Stomach (tissue), 9 donors: Measurements from ENCODE around the gene OGFOD1. TPM values are rescaled to one million over a fixed set of nuclear protein-coding genes. Genes with fewer than 3 reads are reported as not detected.

Experiments used
- DNase-seq, 2 donors: peaks; one replicate each; pipeline versions ENCODE4 v3.0.0 to v3.0.0-alpha.2; 2013 to 2019
- H3K27ac ChIP-seq, 5 donors: fragments of 200-600 bp in 4 of 5; sonication (generic) in 4 of 5; one replicate each; pipeline ENCODE4 v1.5.1; 2013 to 2019; ENCODE audit warnings: mild to moderate bottlenecking in 1 of 5, moderate library complexity in 1 of 5
- H3K27me3 ChIP-seq, 3 donors: fragments of 200-600 bp; sonication (generic); one replicate each; pipeline ENCODE4 v1.5.1; 2017 to 2019; ENCODE audit warnings: mixed run types in 1 of 3
- H3K36me3 ChIP-seq, 4 donors: fragments of 200-600 bp; sonication (generic); 1 replicate in 3 of 4; 2 replicates in 1 of 4; pipeline ENCODE4 v1.5.1; 2016 to 2019
- H3K4me1 ChIP-seq, 4 donors: fragments of 200-600 bp; sonication (generic); one replicate each; pipeline ENCODE4 v1.5.1; 2016 to 2019
- H3K4me3 ChIP-seq, 4 donors: fragments of 200-600 bp; sonication (generic) in 3 of 4; one replicate each; pipeline ENCODE4 v1.5.1; 2016 to 2019; ENCODE audit warnings: mild to moderate bottlenecking in 1 of 4
- H3K9me3 ChIP-seq, 4 donors: fragments of 200-600 bp; sonication (generic); one replicate each; pipeline ENCODE4 v1.5.1; 2016 to 2019
- EP300 ChIP-seq: sonication (generic); formaldehyde crosslinking; IDR thresholded peaks from one replicate; pipeline ENCODE4 v1.6.1; 2017; ENCODE audit warnings: antibody characterized with exemption
- POLR2A ChIP-seq, 4 donors: fragments of 450-650 bp; IDR thresholded peaks; one replicate each; pipeline ENCODE4 v1.6.1; 2016; ENCODE audit warnings: antibody characterized with exemption in 4 of 4, control low read depth in 2 of 4, mild to moderate bottlenecking in 1 of 4, moderate library complexity in 1 of 4
- POLR2AphosphoS5 ChIP-seq, 3 donors: sonication (generic); formaldehyde crosslinking; IDR thresholded peaks; one replicate each; pipeline ENCODE4 v1.6.1; 2016; ENCODE audit warnings: antibody characterized with exemption in 3 of 3
- WGBS, 5 donors: extraction: QIAGEN DNeasy Blood & Tissue Kit in 3 of 5; methylation state at CpG; one replicate each; pipeline versions ENCODE4 v1.1.5 to v1.1.7; 2013 to 2018; 5-methylcytosine and 5-hydroxymethylcytosine counted together
- intact Hi-C: fragments of 100-400 bp; cut with DNase I; formaldehyde crosslinking; loops from one replicate; pipeline ENCODE4 v1.15.1; 2023; ENCODE audit warnings: low total_unique reads
- polyA plus RNA-seq, 3 donors: library from polyadenylated mRNA; stranded (reverse); fragments of 200-250 nt; gene quantifications; one replicate each; pipeline ENCODE4 v1.2.3, GENCODE V29; 2013
- total RNA-seq, 5 donors: library from RNA; depleted of rRNA; stranded (reverse); fragments of >200 nt; gene quantifications; one replicate each; pipeline versions ENCODE4 v1.1.0 to v1.2.3, GENCODE V29; 2014 to 2016
- TF ChIP-seq, protein P1 (sequence below), 7 experiments: fragments of 450-650 bp in 4 of 7; fragments of 200-600 bp in 3 of 7; sonication (generic) in 3 of 7; IDR thresholded peaks; one replicate each; pipeline ENCODE4 v1.5.1; 2016 to 2019; ENCODE audit warnings: antibody characterized with exemption in 7 of 7, control low read depth in 2 of 7, mild to moderate bottlenecking in 1 of 7
- donor health status: healthy with polysubstance abuse.
- donor health status: Bipolar disorder and iron deficiency.
- donor health status: healthy.

OGFOD1 gene
- total and polyA plus RNA-seq, 8 donors = 8.4 to 167 (median 25.6) TPM

DNA sequence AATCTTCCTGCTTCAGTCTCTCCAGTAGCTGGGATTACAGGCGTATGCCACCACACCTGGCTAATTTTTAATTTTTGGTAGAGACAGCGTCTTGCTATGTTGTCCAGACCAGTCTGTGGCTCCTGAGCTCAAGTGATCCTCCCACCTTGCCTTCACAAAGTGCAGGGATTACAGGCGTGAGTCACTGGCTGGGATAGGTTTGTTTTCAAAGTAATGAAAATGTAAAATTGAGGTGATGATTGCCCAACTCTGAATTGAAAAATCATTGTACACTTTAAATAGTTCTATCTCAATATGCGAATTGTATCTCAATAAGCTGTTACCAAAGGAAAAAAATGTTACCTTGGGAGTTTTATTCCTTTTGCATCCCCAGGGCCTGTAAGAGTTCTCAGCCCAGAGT lies 24.8 kb upstream of the OGFOD1 start:
- no peaks in the 10 kb centered on the region for H3K27me3 ChIP-seq
- peaks cover 18 to 39% (median 33%) of the 10 kb centered on the region in 4 donors for H3K4me1 ChIP-seq
- TF ChIP-seq POLR2A (IDR thresholded peaks at IDR 0.05) (no peak), POLR2AphosphoS5 (IDR thresholded peaks at IDR 0.05) (no peak), EP300 (no peak)
- TF ChIP-seq, protein P1, sequence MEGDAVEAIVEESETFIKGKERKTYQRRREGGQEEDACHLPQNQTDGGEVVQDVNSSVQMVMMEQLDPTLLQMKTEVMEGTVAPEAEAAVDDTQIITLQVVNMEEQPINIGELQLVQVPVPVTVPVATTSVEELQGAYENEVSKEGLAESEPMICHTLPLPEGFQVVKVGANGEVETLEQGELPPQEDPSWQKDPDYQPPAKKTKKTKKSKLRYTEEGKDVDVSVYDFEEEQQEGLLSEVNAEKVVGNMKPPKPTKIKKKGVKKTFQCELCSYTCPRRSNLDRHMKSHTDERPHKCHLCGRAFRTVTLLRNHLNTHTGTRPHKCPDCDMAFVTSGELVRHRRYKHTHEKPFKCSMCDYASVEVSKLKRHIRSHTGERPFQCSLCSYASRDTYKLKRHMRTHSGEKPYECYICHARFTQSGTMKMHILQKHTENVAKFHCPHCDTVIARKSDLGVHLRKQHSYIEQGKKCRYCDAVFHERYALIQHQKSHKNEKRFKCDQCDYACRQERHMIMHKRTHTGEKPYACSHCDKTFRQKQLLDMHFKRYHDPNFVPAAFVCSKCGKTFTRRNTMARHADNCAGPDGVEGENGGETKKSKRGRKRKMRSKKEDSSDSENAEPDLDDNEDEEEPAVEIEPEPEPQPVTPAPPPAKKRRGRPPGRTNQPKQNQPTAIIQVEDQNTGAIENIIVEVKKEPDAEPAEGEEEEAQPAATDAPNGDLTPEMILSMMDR (IDR thresholded peaks at IDR 0.05) = no peak
- intact Hi-C loops = no loop called here
- H3K36me3 ChIP-seq = peaks cover 0 to 18% (median 8%) of the 10 kb centered on the region in 4 donors
- 72 to 85% (median 75%) methylated on average over 4 of the region's 4 CpGs for whole genome bisulfite sequencing, 5 donors
- H3K27ac ChIP-seq = peak overlapping the region in 4 of 5 donors; percentile 17 to 92 (median 85)
- H3K9me3 ChIP-seq = no peaks in the 10 kb centered on the region
- H3K4me3 ChIP-seq = no peak overlapping the region
- peak in 1 of 2 donors; percentile 25 for DNase-seq

DNA sequence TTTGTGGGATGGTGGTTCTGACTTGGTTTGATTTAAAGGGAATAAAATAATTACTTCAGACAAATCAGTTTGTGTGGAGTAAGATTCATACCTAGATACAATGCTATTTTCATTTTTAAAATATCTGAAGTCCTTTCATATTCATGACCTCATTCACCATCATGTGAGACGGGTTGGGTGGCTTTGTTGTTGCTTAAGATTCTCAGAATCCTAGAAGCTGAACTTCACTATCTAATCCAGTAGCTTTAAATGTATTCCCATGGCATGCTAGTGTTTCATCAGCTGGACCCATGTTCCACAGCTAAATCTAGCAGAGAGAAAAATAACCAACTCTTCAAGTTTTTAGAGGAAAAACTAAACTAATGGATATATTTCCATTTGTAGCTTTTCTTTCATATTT lies 23.3 kb upstream of the OGFOD1 start:
- 83 to 92% (median 90%) methylated on average over 1 of the region's 1 CpG for WGBS, 5 donors
- Histone ChIP-seq H3K27me3 (no peaks in the 10 kb centered on the region), H3K36me3 (peaks cover under 1 to 31% (median 22%) of the 10 kb centered on the region in 4 donors), H3K27ac (no peak overlapping the region), H3K4me3 (no peak overlapping the region), H3K4me1 (peaks cover 7 to 24% (median 21%) of the 10 kb centered on the region in 4 donors), H3K9me3 (no peaks in the 10 kb centered on the region)
- DNase-seq = no peak
- intact Hi-C loops = no loop called here
- TF ChIP-seq, protein P1 (IDR thresholded peaks at IDR 0.05) = no peak
- no peak for TF ChIP-seq POLR2AphosphoS5 (IDR thresholded peaks at IDR 0.05)
- no peak for TF ChIP-seq POLR2A (IDR thresholded peaks at IDR 0.05)
- no peak for TF ChIP-seq EP300

DNA sequence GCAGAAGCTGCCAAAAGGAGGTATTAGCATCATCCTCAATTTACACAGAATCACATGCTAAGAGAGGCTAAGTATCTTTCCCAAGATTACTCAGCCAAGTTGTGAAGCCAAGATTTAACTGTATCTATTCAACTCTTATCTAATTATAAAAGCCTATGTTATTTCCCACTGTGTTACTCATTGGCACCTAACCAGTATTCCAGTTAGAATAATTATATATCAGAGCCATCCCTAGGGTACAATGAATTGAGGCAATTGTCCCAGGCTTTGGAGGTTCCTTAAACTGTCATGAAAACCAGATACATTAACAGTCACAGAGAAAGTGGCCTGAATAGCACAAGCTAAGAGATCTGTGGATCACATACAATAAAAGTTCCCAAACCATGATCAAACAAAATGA lies 15.1 kb upstream of the OGFOD1 start:
- Histone ChIP-seq H3K27ac (no peak overlapping the region), H3K9me3 (no peaks in the 10 kb centered on the region), H3K4me1 (no peaks in the 10 kb centered on the region), H3K4me3 (no peak overlapping the region), H3K27me3 (no peaks in the 10 kb centered on the region), H3K36me3 (peaks cover 19 to 84% (median 81%) of the 10 kb centered on the region in 4 donors)
- no peak for TF ChIP-seq EP300
- TF ChIP-seq POLR2AphosphoS5 (IDR thresholded peaks at IDR 0.05) = no peak
- TF ChIP-seq, protein P1 (IDR thresholded peaks at IDR 0.05) = no peak
- TF ChIP-seq POLR2A (IDR thresholded peaks at IDR 0.05) = no peak
- no peak for DNase-seq
- intact Hi-C loops = no loop called here

DNA sequence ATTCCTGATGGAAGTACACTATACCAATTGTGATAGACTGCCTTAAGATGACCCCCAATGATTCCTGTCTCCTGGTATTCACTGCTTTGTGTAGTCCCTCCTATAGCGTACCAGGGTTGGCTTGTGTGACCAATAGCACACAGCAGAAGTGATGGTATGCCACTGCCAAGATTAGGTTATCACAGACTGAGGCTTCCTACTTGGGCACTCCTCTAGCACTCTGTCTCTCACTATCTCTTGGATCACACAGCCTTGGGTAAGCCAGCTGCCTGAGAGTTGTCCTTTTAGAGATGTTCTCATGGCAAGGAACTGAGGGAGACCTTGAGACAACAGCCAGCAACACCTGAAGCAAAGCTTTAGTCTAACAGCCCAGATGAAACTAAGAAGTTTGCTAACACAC lies 13.3 kb upstream of the OGFOD1 start:
- Histone ChIP-seq H3K4me3 (no peak overlapping the region), H3K27ac (no peak overlapping the region), H3K27me3 (no peaks in the 10 kb centered on the region), H3K4me1 (no peaks in the 10 kb centered on the region), H3K9me3 (no peaks in the 10 kb centered on the region), H3K36me3 (peaks cover 20 to 85% (median 80%) of the 10 kb centered on the region in 4 donors)
- TF ChIP-seq, protein P1 (IDR thresholded peaks at IDR 0.05) = no peak
- TF ChIP-seq POLR2AphosphoS5 (IDR thresholded peaks at IDR 0.05) = no peak
- TF ChIP-seq POLR2A (IDR thresholded peaks at IDR 0.05) = no peak
- no peak for TF ChIP-seq EP300
- intact Hi-C loops = no loop called here
- DNase-seq = no peak
- 86 to 96% (median 94%) methylated on average over 1 of the region's 1 CpG for WGBS, 5 donors
